Natural killer cell (primary cell): Measurements from ENCODE around the gene AKR7A3. TPM values are rescaled to one million over a fixed set of nuclear protein-coding genes. Genes with fewer than 3 reads are reported as not detected.
A peak's percentile ranks its signal among the peaks of the same experiment; 100 is the strongest.

Experiments
- ATAC-seq, 3 donors: fragments of 150-1000 bp in 2 of 3; fragments of 200-7000 bp in 1 of 3; cut with Tn5 transposase; 1 replicate in 1 of 3; 2 replicates in 2 of 3; pipeline ENCODE4 v1.10.0; 2021; ENCODE audit warnings: mild to moderate bottlenecking in 2 of 3, moderate library complexity in 2 of 3
- DNase-seq, 2 donors: peaks; one replicate each; pipeline versions ENCODE4 v3.0.0 to v3.0.0-alpha.2; 2013 to 2021; ENCODE audit warnings: mixed read lengths in 1 of 2
- H3K27ac ChIP-seq: one replicate; pipeline ENCODE4 v1.5.1; 2013; ENCODE audit warnings: mild to moderate bottlenecking, low read length
- H3K27me3 ChIP-seq: one replicate; pipeline ENCODE4 v1.6.1; 2013; ENCODE audit warnings: low read length; ENCODE audit not compliant: control insufficient read depth, insufficient read depth
- H3K36me3 ChIP-seq: one replicate; pipeline ENCODE4 v1.6.1; 2013; ENCODE audit warnings: low read length; ENCODE audit not compliant: control insufficient read depth, insufficient read depth
- H3K4me1 ChIP-seq: one replicate; pipeline ENCODE4 v1.6.1; 2013; ENCODE audit warnings: low read length; ENCODE audit not compliant: control insufficient read depth, insufficient read depth
- H3K4me3 ChIP-seq: one replicate; pipeline ENCODE4 v1.5.1; 2013; ENCODE audit warnings: low read length
- H3K9me3 ChIP-seq: one replicate; pipeline ENCODE4 v1.6.1; 2013; ENCODE audit warnings: low read length; ENCODE audit not compliant: control insufficient read depth, insufficient read depth
- H3K27ac Mint-ChIP-seq, 2 donors: one replicate each; pipeline ENCODE4 v1.8.0; 2022; ENCODE audit warnings: mild to moderate bottlenecking in 2 of 2, mixed read lengths in 2 of 2, moderate library complexity in 1 of 2
- H3K27me3 Mint-ChIP-seq, 2 donors: one replicate each; pipeline ENCODE4 v1.8.0; 2022; ENCODE audit warnings: low read depth in 2 of 2, mixed read lengths in 2 of 2
- H3K36me3 Mint-ChIP-seq: one replicate; pipeline ENCODE4 v1.8.0; 2022; ENCODE audit warnings: mixed read lengths
- H3K4me1 Mint-ChIP-seq, 2 donors: one replicate each; pipeline ENCODE4 v1.8.0; 2022; ENCODE audit warnings: mixed read lengths in 2 of 2
- H3K4me3 Mint-ChIP-seq: one replicate; pipeline ENCODE4 v1.8.0; 2022; ENCODE audit warnings: mild to moderate bottlenecking, moderate library complexity, mixed read lengths
- H3K9me3 Mint-ChIP-seq, 2 donors: one replicate each; pipeline ENCODE4 v1.8.0; 2022; ENCODE audit warnings: mixed read lengths in 2 of 2
- WGBS: methylation state at CpG from one replicate; pipeline ENCODE4 v1.1.7; 2013; ENCODE audit warnings: missing lambda C conversion rate; ENCODE audit not compliant: insufficient coverage; 5-methylcytosine and 5-hydroxymethylcytosine counted together
- intact Hi-C: fragments of 100-400 bp; cut with micrococcal nuclease; formaldehyde crosslinking; loops from one replicate; pipeline ENCODE4 v1.14.2; 2022
- total RNA-seq, 4 donors: library from RNA; stranded (reverse); fragments of 120-200 nt in 1 of 4; gene quantifications; one replicate each; pipeline versions ENCODE4 v1.2.3 to v1.2.4, GENCODE V29; 2013 to 2022
- TF ChIP-seq, protein P1 (sequence below): fragments of 200-600 bp; IDR thresholded peaks from one replicate; pipeline ENCODE4 v1.8.0; 2022; ENCODE audit warnings: antibody characterized with exemption

The AKR7A3 gene
- total RNA-seq, 3 donors from 2014 or later (not counting 1 experiment from before 2014, with no cell fraction given) = 1.1 to 2.0 (median 1.5) TPM

GRCh38 chr1:19300211-19300610 is 11.6 kb upstream of the AKR7A3 start:
- Histone ChIP-seq H3K4me3 (no peak overlapping the region), H3K36me3 (peaks cover 20% of the 10 kb centered on the region), H3K9me3 (peaks cover 8% of the 10 kb centered on the region), H3K4me1 (no peaks in the 10 kb centered on the region), H3K27ac (no peak overlapping the region), H3K27me3 (no peaks in the 10 kb centered on the region)
- TF ChIP-seq, protein P1, sequence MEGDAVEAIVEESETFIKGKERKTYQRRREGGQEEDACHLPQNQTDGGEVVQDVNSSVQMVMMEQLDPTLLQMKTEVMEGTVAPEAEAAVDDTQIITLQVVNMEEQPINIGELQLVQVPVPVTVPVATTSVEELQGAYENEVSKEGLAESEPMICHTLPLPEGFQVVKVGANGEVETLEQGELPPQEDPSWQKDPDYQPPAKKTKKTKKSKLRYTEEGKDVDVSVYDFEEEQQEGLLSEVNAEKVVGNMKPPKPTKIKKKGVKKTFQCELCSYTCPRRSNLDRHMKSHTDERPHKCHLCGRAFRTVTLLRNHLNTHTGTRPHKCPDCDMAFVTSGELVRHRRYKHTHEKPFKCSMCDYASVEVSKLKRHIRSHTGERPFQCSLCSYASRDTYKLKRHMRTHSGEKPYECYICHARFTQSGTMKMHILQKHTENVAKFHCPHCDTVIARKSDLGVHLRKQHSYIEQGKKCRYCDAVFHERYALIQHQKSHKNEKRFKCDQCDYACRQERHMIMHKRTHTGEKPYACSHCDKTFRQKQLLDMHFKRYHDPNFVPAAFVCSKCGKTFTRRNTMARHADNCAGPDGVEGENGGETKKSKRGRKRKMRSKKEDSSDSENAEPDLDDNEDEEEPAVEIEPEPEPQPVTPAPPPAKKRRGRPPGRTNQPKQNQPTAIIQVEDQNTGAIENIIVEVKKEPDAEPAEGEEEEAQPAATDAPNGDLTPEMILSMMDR = no peak
- DNase-seq = no peak
- no peak overlapping the region for H3K27ac Mint-ChIP-seq
- intact Hi-C loops = no loop called here
- 100% methylated on average over 2 of the region's 2 CpGs for WGBS
- H3K27me3 Mint-ChIP-seq = no peaks in the 10 kb centered on the region
- H3K4me3 Mint-ChIP-seq = no peak overlapping the region
- H3K4me1 Mint-ChIP-seq = no peaks in the 10 kb centered on the region
- H3K36me3 Mint-ChIP-seq = peaks cover 8% of the 10 kb centered on the region
- no peak for ATAC-seq
- no peaks in the 10 kb centered on the region for H3K9me3 Mint-ChIP-seq

DNA sequence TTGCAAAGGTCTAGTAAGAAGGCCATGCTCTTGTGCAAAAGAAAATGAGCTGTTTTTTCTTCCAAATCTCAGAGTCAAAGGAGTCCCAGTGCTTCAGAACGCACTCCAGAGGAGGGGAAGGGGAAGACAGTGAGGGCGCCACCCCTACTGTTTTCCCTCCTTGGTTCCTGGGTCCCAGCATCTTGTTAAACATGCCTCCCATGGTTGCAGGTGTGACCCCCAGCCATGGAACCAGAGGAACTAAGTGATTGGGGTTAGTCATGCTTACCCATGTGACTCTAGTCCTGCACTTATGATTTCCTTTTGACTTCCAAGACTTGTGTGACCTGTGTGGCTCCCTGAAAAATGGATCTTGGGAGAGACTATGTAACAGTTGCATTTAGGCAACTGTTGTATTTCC is 6.1 kb upstream of the AKR7A3 start:
- Mint-ChIP-seq H3K36me3 (peaks cover 13% of the 10 kb centered on the region), H3K9me3 (peaks cover 3 to 4% of the 10 kb centered on the region in 2 donors), H3K4me3 (no peak overlapping the region), H3K27ac (no peak overlapping the region), H3K27me3 (peaks cover 0 to 3% of the 10 kb centered on the region in 2 donors), H3K4me1 (no peaks in the 10 kb centered on the region)
- Histone ChIP-seq H3K27me3 (no peaks in the 10 kb centered on the region), H3K4me3 (no peak overlapping the region), H3K36me3 (no peaks in the 10 kb centered on the region), H3K4me1 (no peaks in the 10 kb centered on the region), H3K9me3 (peaks cover 18% of the 10 kb centered on the region), H3K27ac (no peak overlapping the region)
- 100% methylated on average over 2 of the region's 2 CpGs for WGBS
- TF ChIP-seq, protein P1 = no peak
- intact Hi-C loops = no loop called here
- no peak for ATAC-seq
- no peak for DNase-seq

DNA sequence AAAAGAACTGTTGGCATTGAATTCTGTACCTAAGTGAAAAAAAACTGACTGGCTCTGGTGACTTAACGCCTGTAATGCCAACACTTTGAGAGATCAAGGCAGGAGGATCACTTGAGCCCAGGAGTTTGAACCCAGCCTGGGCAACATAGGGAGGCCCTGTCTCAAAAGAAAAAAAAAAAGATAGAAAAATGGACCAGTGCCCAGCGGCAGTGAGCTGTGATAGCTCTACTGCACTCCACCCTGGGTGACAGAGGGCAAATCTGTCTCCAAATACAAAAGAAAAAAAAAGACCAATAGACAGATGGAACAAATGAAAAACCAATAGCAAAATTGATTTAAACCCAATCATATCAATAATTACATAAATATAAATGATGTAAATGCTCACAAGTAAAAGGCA is 674 bp upstream of the AKR7A3 start:
- peaks cover 12% of the 10 kb centered on the region in 2 donors for H3K4me1 Mint-ChIP-seq
- Histone ChIP-seq H3K4me1 (peaks cover 4% of the 10 kb centered on the region), H3K27me3 (no peaks in the 10 kb centered on the region), H3K27ac (no peak overlapping the region), H3K9me3 (peaks cover 3% of the 10 kb centered on the region), H3K36me3 (no peaks in the 10 kb centered on the region), H3K4me3 (no peak overlapping the region)
- TF ChIP-seq, protein P1 = no peak
- H3K27ac Mint-ChIP-seq = no peak overlapping the region
- peaks cover 4% of the 10 kb centered on the region for H3K36me3 Mint-ChIP-seq
- DNase-seq (no peak), ATAC-seq (no peak)
- H3K4me3 Mint-ChIP-seq = peak overlapping the region; percentile 66
- H3K9me3 Mint-ChIP-seq = peaks cover 2% of the 10 kb centered on the region in 2 donors
- WGBS = 80% methylated on average over 2 of the region's 2 CpGs
- intact Hi-C loops = loop anchor here (1.0 kb wide), 1 partner anchor 17 kb away; no protein-coding TSS in a partner anchor
- peaks cover 12 to 18% of the 10 kb centered on the region in 2 donors for H3K27me3 Mint-ChIP-seq
